ENCODE measurements around the gene PLEKHG2.

DNA sequence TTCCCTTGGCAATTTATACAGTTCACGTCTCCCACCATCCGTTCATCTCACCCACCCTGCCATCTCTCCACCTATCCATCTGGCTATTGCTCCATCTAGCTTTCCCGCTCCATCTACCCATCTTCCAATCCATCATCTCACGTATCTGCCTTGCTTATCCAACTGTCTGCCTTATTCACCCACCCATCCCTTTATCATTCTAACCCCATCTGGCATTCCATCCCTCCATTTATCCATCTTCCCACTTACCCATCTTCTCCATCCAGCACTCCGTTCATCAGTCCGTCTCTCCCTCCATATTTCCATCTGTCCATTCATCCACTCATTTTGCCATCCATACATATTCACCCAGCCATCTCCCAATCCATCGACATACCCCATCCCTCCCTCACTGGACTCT is 13.3 kb downstream of the PLEKHG2 start:
- TF ChIP-seq GATA2 (IDR thresholded peaks at IDR 0.05; ENCODE audit: low read depth, low read length) (no peak), GATA3 (IDR thresholded peaks at IDR 0.05; ENCODE audit: low read depth, low read length) (no peak)

All from SH-SY5Y (cell line).